ENCODE data around the gene LHX3.

DNA sequence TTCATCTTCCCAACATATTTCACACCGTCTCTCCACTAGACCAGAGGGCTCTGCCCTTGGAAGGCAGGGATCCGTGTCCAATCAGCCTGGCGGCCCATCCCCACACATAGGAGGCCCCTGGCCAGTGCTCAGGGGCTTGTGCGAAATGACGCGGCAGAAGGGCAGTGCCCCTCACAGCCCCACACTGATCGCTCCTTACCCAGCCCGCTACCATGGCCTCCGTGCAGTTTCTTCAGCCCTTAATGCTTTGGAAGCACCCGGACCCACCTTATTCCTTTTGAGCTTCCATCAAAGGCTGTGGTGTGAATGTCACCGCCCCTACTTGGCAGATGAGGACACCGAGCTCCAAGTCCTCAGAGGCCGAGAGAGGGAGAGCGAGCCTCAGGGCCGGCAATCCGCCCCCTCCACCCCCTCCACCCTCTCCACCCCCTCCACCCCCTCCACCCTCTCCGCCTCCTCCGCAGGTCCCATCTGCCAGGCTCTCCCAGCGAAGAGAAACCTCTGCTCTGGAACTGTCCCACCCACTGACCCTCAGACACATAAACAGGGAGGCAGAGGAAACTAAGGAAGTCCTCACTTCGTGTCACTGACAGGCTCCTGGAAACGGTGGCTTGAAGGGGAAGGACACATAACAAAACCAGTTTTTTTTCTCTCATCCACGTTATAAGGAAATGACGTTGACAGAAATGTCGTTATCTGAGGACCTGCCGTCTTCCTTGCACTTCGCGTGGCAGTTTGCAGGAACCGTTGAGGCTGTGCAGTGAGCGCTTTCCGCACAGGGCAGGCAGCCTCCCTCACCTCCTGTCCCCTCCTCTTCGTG, 26.8 kb upstream of the LHX3 start:
- no peak for TF ChIP-seq ZNF274 (IDR thresholded peaks at IDR 0.05; ENCODE audit: low read length)
- TF ChIP-seq ZNF274 (tag by site-specific recombination; IDR thresholded peaks at IDR 0.05; ENCODE audit: borderline replicate concordance) = no peak
- TF ChIP-seq ZNF292 (tag by site-specific recombination; IDR thresholded peaks at IDR 0.05; ENCODE audit: borderline replicate concordance, low read depth) = no peak
- TF ChIP-seq, protein P1, sequence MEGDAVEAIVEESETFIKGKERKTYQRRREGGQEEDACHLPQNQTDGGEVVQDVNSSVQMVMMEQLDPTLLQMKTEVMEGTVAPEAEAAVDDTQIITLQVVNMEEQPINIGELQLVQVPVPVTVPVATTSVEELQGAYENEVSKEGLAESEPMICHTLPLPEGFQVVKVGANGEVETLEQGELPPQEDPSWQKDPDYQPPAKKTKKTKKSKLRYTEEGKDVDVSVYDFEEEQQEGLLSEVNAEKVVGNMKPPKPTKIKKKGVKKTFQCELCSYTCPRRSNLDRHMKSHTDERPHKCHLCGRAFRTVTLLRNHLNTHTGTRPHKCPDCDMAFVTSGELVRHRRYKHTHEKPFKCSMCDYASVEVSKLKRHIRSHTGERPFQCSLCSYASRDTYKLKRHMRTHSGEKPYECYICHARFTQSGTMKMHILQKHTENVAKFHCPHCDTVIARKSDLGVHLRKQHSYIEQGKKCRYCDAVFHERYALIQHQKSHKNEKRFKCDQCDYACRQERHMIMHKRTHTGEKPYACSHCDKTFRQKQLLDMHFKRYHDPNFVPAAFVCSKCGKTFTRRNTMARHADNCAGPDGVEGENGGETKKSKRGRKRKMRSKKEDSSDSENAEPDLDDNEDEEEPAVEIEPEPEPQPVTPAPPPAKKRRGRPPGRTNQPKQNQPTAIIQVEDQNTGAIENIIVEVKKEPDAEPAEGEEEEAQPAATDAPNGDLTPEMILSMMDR (tag by site-specific recombination; IDR thresholded peaks at IDR 0.05) = no peak
- no peak for TF ChIP-seq ZNF184 (tag by site-specific recombination; IDR thresholded peaks at IDR 0.05)
- no peak for TF ChIP-seq BCL11A (tag by site-specific recombination; IDR thresholded peaks at IDR 0.05; ENCODE audit: low read depth)
- TF ChIP-seq GLIS2 (tag by site-specific recombination; IDR thresholded peaks at IDR 0.05) = no peak
- TF ChIP-seq SCRT1 (tag by site-specific recombination; IDR thresholded peaks at IDR 0.05; ENCODE audit: borderline replicate concordance) = no peak
- TF ChIP-seq ZNF768 (tag by site-specific recombination; IDR thresholded peaks at IDR 0.05) = no peak
- TF ChIP-seq KLF9 (tag by site-specific recombination; IDR thresholded peaks at IDR 0.05; ENCODE audit: low read depth) = no peak
- no peak for TF ChIP-seq TSHZ1 (tag by site-specific recombination; IDR thresholded peaks at IDR 0.05; ENCODE audit: borderline replicate concordance)
- no peak for TF ChIP-seq ATF2 (tag by site-specific recombination; IDR thresholded peaks at IDR 0.05; ENCODE audit: low read depth)
- no peak for TF ChIP-seq GLI2 (tag by site-specific recombination; IDR thresholded peaks at IDR 0.05; ENCODE audit: borderline replicate concordance, low read depth)
